GM18861 (cell line): Measurements from ENCODE around the gene CLASRP.
"Not testable (repeated sequence)": the region's sequence is repeated elsewhere in the genome, so short reads cannot be mapped to it uniquely, and the experiment has no call there.

Experiments used
- ATAC-seq: cut with Tn5 transposase; IDR thresholded peaks from one replicate; pipeline ENCODE4 v1.9.1; 2021; ENCODE audit not compliant: unreplicated experiment

The CLASRP gene

DNA sequence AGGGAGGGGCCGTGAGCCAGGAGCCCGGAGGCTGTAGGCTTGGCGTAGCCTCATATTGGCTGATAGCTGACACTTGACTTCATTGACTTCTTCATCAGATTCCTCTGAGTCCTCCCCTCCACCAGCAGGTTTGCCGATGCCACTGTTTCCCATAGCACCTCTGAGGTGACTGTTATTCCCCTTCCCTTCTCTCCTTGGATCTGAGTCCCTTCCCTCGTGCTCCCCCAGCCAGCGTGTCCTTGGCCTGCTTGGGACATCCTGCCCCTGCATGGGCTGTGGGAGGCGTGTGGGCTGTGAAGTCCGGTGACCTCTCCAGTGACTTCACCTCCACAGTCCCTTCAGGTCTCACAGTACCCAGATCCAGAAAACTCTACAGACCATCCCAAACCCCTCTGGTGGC is 63.0 kb downstream of the CLASRP start:
- ATAC-seq = no peak

DNA sequence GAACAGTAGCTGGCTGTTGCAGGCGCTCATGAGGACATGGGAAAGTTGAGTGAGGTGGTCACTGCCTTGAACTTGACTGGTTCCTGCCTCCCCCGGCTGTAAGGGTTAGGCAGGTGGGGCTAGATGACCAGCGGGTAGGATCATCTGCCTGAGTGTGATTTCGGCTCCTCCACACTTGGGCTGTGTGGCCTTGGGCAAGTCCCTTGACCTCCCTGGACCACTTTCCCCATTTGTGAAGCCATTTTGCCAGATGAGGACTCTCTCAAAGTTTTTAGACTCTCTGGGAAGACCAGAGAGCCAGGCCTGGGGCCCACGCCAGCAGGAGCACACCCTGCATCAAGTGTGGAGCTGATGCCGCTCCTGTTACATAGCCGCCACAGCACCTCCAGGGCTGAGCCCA is 63.6 kb downstream of the CLASRP start:
- no peak for ATAC-seq

DNA sequence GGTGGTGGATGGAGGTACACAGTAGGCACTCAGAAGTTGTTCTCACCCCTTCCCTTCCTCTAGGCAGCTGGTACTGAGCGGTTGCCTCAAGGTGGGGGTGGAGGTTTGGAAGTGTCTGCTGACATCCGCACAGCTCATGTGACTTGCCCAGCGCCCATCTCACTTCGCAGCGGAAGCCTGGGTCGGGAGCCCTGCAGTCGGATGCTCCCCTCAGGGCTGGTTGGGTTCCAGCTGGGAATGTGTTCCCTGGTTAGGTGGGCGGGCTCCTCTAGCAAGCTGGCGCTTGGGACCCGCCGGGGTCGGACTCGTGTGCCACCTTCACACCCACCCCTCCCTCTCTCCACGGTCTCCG is 64.3 kb downstream of the CLASRP start:
- no peak for ATAC-seq

DNA sequence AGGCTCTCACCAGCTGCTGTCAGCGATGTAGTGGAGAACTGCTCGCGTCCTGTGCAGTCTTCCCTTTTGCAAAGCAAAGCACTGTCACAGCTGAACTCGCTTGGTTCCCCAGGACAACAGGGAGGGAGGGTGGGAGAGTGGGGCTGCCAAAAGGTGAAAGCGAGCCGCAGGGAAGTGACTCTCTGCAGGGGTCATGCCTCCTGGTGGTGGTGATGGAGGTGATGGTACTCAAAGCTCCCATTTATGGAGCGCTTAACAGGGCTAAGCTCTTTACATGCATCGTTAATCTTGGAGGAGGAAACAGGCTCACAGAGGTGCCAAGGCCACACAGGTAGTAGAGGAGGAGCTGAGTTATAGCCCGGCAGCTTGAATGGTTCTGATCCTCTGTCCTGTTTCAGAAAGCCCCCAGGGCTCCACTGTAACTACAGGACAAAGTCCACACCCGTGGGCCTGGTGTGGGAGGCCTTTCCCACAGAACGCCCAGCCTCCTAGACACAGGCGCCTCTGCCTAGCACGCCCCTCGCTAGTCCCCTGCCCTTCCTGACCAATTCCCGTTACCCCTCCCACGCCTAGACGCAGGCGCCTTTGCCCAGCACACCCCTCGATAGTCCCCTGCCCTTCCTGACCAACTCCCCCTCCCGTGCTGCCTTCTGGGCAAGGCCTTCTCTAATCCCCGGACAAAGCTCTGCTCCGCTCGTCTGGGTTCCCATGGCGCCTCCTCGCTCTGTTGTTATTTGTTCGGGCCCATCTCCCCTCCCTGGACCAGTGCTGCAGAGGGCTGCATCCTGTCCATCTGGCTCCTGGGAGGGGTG is 64.9 kb downstream of the CLASRP start:
- no peak for ATAC-seq

DNA sequence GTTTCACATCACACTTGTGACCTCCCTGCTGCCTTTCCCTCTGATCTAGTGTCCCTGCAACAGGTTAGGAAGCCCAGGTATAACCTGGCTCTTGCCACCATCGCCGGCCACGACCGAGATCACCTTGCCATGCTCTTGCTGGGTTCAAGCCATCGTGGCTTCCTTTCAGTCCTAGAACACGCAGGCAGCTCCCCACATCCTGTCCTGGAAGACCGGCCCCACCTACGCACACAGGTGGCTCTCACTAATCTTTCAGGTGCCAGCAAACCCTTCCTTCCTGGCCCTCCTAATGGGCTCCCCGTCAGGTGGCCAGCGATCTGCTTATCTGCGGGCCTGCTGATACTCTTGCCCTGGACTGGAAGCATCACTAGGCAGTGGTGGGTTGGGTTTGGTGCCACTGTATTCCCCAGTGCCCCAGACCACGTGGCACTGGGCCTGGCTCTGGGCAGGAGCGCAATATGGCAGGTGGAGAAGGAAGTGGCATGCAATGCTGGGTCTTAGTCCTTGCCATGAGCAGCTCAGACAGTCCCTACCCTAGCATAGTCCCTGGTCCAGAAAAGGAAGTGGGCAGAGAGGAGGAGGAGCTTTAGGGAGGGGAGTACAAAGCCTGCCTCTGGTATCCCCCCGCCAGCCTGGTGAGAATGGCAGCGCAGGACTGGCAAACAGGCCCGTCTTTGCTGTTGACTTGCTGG is 66.0 kb downstream of the CLASRP start:
- ATAC-seq = no peak

DNA sequence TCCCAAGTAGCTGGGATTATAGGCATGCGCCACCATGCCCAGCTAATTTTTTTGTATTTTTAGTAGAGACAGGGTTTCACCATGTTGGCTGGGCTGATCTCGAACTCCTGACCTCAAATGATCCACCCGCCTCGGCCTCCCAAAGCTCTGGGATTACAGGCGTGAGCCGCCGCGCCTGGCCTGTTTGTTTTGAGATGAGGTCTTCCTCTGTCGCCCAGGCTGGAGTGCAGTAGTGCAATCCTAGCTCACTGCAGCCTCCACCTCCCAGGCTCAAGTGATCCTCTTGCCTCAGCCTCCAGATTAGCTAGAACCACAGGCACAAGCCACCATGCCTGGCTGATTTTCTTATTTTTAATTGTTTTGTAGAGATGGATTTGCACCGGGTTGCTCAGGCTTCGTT is 67.5 kb downstream of the CLASRP start:
- not testable (repeated sequence) for ATAC-seq

DNA sequence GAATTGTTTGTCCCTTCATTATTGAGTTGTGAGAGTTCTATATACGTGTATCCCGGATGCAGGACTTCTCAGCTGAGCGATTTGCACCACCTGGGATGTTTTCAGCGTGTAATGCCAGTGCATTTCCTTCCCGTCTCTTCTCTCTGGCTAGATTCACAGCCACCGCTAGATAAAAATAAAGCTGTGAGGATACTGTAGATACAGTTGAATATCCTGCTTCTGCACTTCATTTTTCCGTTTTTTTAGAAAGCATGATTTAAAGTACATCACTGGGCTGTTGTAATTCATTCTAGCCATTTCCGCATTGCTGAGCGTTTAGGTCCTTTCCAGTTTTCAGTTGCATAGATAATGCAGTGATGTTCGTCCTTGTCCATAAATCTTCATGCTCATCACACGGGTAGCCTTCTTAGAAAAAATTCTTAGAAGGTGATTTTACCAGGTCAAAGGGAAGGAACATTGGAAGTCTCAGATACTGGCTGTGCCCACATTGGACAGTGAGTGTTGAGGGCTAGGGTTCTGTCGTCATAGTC is 68.8 kb downstream of the CLASRP start:
- no peak for ATAC-seq

DNA sequence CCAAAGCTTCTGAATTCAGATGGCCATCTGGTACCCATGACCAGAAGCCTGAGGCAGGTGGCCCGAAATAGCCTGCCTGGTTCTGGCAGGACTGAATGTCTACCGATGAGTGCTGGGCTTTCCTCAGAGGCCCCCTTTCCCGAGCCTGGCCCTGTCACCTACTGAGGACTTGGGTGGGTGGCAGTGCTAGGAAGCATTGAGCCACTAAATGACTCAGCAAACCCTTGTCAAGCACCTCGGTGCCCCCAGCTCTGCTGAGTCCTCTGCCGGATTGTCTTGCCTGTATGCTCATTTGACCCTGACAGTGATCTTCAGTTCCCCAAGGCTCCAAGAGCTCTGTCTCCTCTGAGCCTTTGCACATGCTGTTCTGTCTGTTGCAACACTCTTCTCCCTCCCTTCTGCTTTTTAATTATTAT is 72.0 kb downstream of the CLASRP start:
- no peak for ATAC-seq

DNA sequence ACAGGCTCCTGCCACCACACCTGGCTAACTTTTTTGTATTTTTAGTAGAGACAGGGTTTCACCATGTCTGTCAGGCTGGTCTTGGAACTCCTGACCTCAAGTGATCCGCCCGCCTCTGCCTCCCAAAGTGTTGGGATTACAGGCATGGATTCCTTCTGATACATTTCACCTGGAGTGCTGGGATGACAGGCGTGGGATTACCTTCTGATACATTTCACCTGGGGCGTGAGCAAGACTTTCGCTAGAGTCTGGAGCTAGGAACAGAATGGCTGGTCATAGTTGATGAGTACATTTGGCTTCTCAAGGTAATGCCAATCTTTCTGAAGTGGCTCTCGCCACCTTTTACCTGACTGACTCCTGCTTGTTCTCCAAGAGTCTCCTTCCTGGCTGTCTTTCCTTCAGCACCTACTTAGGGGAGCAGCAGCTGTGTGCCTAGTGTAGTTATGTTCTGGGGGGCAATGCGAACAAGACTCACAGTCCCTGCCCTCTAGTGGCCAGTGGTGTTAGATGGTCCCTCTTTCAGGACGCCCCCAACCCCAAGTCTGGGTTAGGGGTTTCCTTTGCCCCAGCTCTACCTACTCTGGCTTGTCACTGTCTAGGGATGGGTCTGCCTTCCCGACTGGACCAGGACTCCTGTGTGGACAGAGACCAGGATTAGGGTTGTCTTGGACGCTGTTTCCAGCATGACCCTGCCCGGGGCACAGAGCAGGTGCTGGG is 73.4 kb downstream of the CLASRP start:
- no peak for ATAC-seq

DNA sequence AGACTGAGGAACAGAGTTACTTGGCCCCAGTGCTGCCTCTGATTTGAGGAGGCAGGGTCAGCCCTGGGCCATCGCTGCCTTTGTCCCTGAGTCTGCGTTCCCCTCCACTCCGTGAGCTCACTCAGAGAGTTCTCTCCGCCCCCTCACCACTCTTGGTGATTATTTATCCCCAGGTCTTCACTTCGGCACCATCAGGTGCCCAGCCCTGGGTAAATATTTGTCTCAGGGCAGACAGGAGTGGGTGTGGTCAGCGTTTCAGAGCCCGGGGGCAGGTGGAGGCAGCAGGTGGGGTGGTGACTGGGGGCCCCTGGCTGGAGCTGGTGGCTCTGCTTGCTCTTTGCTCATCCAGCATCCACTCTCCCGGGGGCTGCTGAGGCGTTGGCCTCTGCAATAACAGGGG is 74.8 kb downstream of the CLASRP start:
- ATAC-seq = no peak

DNA sequence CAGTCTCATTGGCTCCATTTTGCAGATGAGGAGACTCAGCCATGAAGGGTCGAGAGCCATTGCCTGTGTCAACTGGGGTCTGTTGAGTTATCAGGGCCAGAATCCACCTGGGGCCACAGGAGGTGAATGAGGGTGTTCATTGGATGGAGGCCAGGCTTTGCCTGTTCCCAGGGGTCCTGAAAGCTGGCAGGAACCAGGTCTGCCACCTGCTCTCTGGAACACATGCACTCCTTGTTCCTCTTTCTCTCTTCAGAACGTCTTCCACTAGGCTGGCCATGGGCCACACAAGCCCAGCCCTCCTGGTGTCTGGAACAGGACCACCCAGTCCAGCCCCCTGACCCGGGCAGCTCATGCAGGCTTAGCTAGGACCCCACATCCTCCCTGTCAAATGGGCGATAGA is 75.3 kb downstream of the CLASRP start:
- ATAC-seq = no peak

DNA sequence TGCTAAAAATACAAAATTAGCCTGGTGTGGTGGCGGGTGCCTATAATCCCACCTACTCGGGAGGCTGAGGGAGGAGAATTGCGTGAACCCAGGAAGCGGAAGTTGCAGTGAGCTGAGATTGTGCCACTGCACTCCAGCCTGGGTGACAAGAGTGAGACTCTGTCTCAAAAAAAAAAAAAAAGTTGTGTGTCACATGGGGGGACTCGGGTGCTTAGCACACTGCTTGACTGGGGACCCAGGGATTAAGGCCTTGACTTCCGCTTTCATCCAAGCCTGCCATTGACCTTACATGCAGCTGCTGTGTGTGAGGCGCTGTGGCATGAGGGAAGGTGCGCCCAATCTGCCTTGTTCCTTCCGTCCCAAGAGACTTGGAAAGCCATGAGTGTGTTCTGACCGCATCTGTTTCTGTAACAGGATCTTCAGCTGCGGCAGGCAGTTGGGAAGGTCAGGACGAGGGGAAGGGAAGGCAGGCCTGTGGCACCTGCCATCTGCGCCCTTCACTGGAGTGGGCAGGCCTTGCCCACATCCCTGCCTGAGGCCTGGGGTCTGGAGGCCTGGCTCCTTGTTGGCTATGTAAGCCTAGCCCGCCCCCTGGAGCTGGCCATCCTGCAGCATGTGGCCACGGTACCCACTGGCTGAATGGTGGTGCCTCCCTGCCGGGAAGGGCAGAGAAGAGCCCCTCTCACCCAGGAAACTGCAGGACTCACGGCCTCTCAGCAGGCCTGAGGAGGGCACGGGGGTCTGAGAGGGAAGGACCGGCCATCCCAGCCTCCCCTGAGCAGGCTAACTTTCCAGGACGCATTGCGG is 77.2 kb downstream of the CLASRP start:
- no peak for ATAC-seq

DNA sequence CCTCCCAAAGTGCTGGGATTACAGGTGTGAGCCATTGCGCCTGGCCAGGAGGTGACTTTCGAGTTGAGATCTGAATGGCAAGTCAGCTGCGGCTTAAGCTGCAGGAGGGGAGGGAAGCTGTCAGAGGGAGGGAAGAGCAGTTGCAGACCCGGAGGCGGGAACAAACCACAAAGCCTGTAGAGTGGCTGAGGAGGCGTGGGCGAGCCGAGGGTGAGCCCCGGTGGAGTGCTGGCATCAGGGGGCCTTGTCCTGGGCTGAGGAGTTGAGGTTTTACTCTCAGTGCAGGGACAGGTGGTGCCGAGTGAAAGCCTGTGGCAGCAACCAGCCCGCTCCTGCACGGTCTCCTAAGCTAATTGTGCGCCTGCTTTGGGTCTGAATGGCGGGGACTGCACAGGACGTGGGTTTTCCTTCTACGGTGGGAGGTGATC is 78.3 kb downstream of the CLASRP start:
- no peak for ATAC-seq

DNA sequence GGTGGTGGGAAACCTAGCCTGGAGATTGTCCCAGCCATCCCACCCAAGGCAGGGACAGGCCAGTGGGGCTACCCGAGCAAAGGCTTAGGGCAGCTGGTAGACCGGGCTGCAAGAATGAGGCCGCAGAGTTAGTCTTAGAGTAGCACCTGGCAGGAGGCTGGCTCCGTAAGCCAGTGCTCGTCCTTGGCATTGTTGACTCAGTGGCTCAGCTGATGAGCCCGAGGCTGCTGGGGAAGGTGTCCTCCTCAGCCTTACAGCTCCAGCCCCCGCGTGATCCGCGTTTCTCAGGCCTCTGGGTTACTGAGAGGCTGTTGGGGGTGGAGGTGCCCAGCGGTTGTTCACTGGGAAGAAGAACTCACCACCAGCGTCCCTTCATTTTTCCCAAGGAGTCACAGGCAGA is 78.8 kb downstream of the CLASRP start:
- no peak for ATAC-seq

DNA sequence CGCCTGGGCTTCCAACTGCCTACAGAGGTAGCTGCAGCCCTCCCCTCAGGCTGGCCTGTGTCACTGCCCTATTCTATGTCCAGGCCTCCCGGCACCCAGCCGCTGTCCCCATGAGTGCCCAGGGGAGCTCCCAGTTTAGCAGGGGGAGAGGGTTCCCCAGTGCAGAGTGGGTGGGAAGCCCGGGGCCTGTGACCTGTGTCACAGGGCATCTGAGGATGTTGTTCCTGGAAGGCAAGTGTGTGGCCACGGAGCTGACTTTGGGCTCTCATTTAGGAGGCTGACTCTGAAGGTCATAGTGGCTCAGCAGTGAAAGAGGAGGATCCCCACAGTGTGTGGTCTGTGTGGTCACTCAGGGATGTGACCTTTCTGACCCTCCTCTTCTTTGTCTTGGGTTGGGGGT is 79.3 kb downstream of the CLASRP start:
- ATAC-seq = no peak

DNA sequence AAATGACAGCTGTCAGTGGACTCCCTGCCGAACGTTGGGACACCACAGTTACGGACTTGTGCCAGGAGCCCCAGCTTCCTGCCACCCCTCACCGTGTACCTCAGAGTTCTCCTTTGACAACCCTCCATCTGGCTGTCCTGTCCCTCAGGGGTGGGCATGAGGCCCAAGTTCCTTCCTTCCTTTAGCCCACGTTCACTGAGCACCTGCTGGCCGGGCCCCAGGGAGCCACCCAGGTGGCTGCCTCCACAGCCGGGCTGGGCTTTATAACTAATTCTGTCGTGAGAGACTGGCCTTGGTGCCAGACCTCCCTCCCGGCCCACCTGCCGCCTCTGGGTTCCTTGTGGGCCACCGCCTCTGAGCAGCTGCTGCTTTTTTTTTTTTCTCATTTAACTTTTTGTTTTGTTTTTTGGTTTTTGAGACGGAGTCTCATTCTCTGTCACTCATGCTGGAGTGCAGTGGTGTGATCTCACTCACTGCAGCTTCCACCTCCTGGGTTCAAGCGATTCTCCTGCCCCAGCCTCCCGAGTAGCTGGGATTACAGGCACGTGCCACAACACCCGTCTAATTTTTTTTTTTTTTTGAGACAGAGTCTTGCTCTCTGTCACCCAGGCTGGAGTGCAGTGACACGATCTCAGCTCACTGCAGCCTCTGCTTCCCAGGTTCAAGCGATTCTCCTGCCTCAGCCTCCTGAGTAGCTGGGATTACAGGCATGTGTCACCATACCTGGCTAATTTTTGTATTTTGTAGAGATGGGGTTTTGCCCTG is 79.9 kb downstream of the CLASRP start:
- ATAC-seq = not testable (repeated sequence)

DNA sequence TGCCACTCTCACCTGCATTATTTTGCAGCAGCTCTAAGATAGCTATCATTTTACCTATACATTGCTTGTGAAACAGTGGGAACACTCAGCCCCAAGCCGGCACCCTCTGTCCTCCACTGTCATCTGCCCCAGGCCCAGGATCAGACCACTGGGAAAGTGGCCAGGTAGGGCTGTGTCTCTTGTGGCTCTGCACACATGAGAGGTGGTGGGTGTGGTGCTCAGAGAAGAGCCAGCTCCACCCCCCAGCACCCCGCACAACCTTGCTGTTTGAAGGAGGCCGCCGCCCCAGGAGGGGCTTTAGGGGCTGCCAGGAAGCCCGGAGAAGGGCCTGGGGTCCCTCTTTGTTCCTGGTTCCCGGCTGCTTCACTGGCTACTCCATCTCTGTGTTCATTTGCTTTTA is 80.7 kb downstream of the CLASRP start:
- no peak for ATAC-seq
